Heart left ventricle (tissue), 13 donors: ENCODE measurements around the gene MADCAM1.

Experiments
- CTCF ChIP-seq, 12 donors: fragments of 200-600 bp; sonication (generic) in 4 of 12; IDR thresholded peaks; one replicate each; pipeline versions ENCODE4 v1.5.0 to v1.8.0; 2018 to 2022; ENCODE audit warnings: antibody characterized with exemption in 12 of 12, mild to moderate bottlenecking in 5 of 12
- POLR2A ChIP-seq, 2 donors: fragments of 450-650 bp; IDR thresholded peaks; one replicate each; pipeline ENCODE4 v1.6.1; 2017; ENCODE audit warnings: antibody characterized with exemption in 2 of 2, mild to moderate bottlenecking in 2 of 2, moderate library complexity in 2 of 2
- donor health status: ischemic (EF 13 %, LVEDD 7.1; RV severe dilation, severe dysfunction).
- donor health status: DM: no; HTN: yes; CAD: no.
- donor health status: DM: no; HTN: no; CAD: no.
- donor health status: ischemic (EF 25% LVEDD 6.9; RV normal size, moderate dysfunction).
- donor health status: ischemic (EF 25% LVEDD 5.7; RV mildly dilated, moderate dysfunction).
- donor health status: ischemic (EF 35%, LVEDD 5.7; RV mildly dilated, moderate dysfunction).
- donor health status: nonischemic (EF 11% LVEDD 7.7; RV severe dilation, severe dysfunction).
- donor health status: DM: yes; HTN: yes; CAD: no.
- donor health status: PGD.
- donor health status: ischemic (EF 29% LVEDD 5.4; RV normal size, mild dysfunction).
- donor health status: nonischemic (EF 23%, LVEDD 6.1; RV moderate dilation, normal function).

- TF ChIP-seq CTCF (IDR thresholded peaks at IDR 0.05) (no peak), POLR2A (IDR thresholded peaks at IDR 0.05) (no peak)
Observed at GRCh38 chr19:513368-514165, 17.3 kb downstream of the MADCAM1 start.
